ENCODE results near the gene SLC46A3.
"Not testable (repeated sequence)": the region's sequence is repeated elsewhere in the genome, so short reads cannot be mapped to it uniquely, and the experiment has no call there.

SLC46A3 gene

DNA sequence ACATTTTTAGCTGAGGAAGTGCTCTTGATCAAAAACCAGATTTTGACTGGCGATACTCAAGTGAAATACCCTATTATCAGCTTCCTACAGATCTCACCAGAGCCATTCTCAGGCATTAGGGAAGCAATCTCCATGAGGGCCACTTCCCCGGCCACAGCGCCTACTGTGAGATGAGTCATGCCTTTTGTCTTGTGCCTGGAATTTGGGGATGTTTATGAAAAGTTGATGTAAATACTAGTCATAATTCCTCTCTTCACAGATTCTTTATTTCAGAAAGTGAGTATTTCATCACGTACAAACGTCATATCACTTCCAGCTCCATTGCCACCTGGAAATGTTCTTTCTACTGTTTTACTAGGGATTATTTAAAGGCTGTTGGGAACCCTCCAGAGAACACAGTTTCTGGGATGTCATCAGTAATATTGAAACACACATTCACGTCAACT lies 25.3 kb upstream of the SLC46A3 start:
- H3K4me3 ChIP-seq (ENCODE audit: low read depth, low read length): no peak overlapping the region
- no peak for TF ChIP-seq CTCF (IDR thresholded peaks at IDR 0.05; ENCODE audit: borderline replicate concordance, insufficient read depth, low read depth, low read length)

DNA sequence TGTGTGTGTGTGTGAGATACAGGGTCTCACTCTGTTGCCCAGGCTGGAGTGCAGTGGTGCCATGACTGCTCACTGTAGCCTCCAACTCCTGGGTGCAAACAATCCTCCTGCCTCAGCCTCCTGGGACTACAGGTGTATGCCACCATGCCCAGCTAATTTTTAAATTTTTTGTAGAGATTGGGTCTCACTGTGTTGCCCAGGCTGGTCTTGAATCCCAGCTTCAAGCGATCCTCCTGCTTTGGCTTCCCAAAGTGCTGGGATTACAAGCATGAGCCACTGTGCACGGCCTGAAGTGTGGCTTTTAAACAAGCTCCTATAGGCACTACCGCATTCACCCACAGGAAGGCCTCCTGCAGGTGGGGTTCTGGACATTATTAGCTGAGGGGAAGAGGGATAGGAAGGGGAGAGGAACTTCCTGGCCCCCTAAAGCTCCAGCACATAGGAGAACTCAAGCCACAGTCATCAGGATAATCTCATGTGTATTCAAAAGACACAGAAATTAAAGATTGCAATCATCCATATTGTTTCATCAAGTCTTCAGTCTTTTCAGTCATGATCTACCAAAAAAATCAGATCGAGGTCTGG lies 24.8 kb upstream of the SLC46A3 start:
- TF ChIP-seq CTCF (IDR thresholded peaks at IDR 0.05; ENCODE audit: borderline replicate concordance, insufficient read depth, low read depth, low read length): no peak
- H3K4me3 ChIP-seq (ENCODE audit: low read depth, low read length): no peak overlapping the region

- no peak overlapping the region for H3K4me3 ChIP-seq (ENCODE audit: low read depth, low read length)
- no peak for TF ChIP-seq CTCF (IDR thresholded peaks at IDR 0.05; ENCODE audit: borderline replicate concordance, insufficient read depth, low read depth, low read length)
Observed at GRCh38 chr13:28743020-28743419, 24.2 kb upstream of the SLC46A3 start.

GRCh38 chr13:28742445-28742844 lies 23.7 kb upstream of the SLC46A3 start:
- not testable (repeated sequence) for H3K4me3 ChIP-seq (ENCODE audit: low read depth, low read length)

- H3K4me3 ChIP-seq (ENCODE audit: low read depth, low read length): no peak overlapping the region
- no peak for TF ChIP-seq CTCF (IDR thresholded peaks at IDR 0.05; ENCODE audit: borderline replicate concordance, insufficient read depth, low read depth, low read length)
Observed at GRCh38 chr13:28741084-28741491, 22.3 kb upstream of the SLC46A3 start.

- no peak for TF ChIP-seq CTCF (IDR thresholded peaks at IDR 0.05; ENCODE audit: borderline replicate concordance, insufficient read depth, low read depth, low read length)
- no peak overlapping the region for H3K4me3 ChIP-seq (ENCODE audit: low read depth, low read length)
Observed at GRCh38 chr13:28739376-28739775, 20.6 kb upstream of the SLC46A3 start.

DNA sequence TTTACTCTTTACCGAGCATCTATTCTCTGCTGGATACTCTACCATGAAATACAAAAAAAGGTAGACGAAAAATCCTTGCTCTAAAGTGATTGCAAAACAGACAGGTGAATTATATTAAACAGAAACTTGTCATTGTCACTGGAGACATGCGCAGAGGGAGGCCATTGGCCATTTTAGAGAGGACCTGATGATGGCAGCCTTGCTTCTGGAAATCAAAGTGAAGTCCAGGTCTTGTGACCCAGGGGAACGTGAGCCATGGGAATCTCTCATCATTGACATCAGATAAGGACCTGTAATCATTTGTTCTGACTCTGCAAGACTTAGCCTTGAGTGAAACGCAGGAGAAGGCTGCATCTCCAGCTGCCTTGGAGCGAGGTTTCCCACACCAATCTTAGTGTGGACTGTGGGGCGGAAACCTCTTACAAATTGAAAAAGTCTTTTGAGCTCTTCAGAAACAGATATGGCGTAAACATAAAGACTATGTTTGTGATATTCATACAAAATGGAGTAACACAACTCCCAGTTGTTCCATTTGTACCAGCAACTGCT lies 16.8 kb upstream of the SLC46A3 start:
- no peak overlapping the region for H3K4me3 ChIP-seq (ENCODE audit: low read depth, low read length)
- TF ChIP-seq CTCF (IDR thresholded peaks at IDR 0.05; ENCODE audit: borderline replicate concordance, insufficient read depth, low read depth, low read length): no peak
